Smooth muscle cell of the brain vasculature (primary cell): Measurements from ENCODE around the gene OR13A1.
"Not testable (repeated sequence)": the region's sequence is repeated elsewhere in the genome, so short reads cannot be mapped to it uniquely, and the experiment has no call there.

Experiments used
- DNase-seq: peaks from one replicate; pipeline ENCODE4 v3.0.0-alpha.2; 2012; ENCODE audit warnings: low read depth, low spot score

OR13A1 gene

GRCh38 chr10:45282061-45282460 is 33.3 kb downstream of the OR13A1 start:
- DNase-seq: no peak

GRCh38 chr10:45280113-45280760 is 35.2 kb downstream of the OR13A1 start:
- DNase-seq: no peak

- no peak for DNase-seq
Measured at GRCh38 chr10:45279682-45280081, 35.7 kb downstream of the OR13A1 start.

- DNase-seq: no peak
Measured at GRCh38 chr10:45278860-45279498, 36.4 kb downstream of the OR13A1 start.

GRCh38 chr10:45276146-45276545 is 39.3 kb downstream of the OR13A1 start:
- not testable (repeated sequence) for DNase-seq

- no peak for DNase-seq
Measured at GRCh38 chr10:45274364-45274763, 41.0 kb downstream of the OR13A1 start.

- DNase-seq: not testable (repeated sequence)
Measured at GRCh38 chr10:45267777-45268176, 47.6 kb downstream of the OR13A1 start.

- no peak for DNase-seq
Measured at GRCh38 chr10:45265996-45266395, 49.4 kb downstream of the OR13A1 start.

GRCh38 chr10:45261946-45262345 is 53.5 kb downstream of the OR13A1 start:
- DNase-seq: no peak

- no peak for DNase-seq
Measured at GRCh38 chr10:45261243-45261775, 54.1 kb downstream of the OR13A1 start.

GRCh38 chr10:45260635-45261034 is 54.8 kb downstream of the OR13A1 start:
- not testable (repeated sequence) for DNase-seq

- DNase-seq: not testable (repeated sequence)
Measured at GRCh38 chr10:45259786-45260495, 55.5 kb downstream of the OR13A1 start.

- DNase-seq: no peak
Measured at GRCh38 chr10:45257600-45257999, 57.8 kb downstream of the OR13A1 start.

GRCh38 chr10:45256246-45256645 is 59.2 kb downstream of the OR13A1 start:
- DNase-seq: no peak

- DNase-seq: no peak
Measured at GRCh38 chr10:45255706-45256105, 59.7 kb downstream of the OR13A1 start.

- DNase-seq: no peak
Measured at GRCh38 chr10:45254892-45255291, 60.5 kb downstream of the OR13A1 start.

- no peak for DNase-seq
Measured at GRCh38 chr10:45253183-45253914, 62.1 kb downstream of the OR13A1 start.
